GM12892 (cell line): ENCODE results near the gene TIE1.

ENCODE experiments used
- POLR2A ChIP-seq: IDR thresholded peaks from 2 replicates; pipeline ENCODE4 v1.6.1; 2011; ENCODE audit warnings: low read depth, low read length, control low read depth
- POLR2AphosphoS5 ChIP-seq: IDR thresholded peaks from 2 replicates; pipeline ENCODE4 v1.6.1; 2011; ENCODE audit warnings: low read depth, low read length, control low read depth

- TF ChIP-seq POLR2AphosphoS5 (no peak), POLR2A (no peak)
These were observed 18.5 kb downstream of the TIE1 start for GRCh38 chr1:43319288-43319687.
